Stimulated activated CD8-positive, alpha-beta memory T cell treated with anti-CD3 and anti-CD28 coated beads, Interleukin-7, amount 100 ng/mL, for 48 hours (primary cell): ENCODE results near the gene ZNF740.

Experiments
- DNase-seq, 2 donors: peaks; one replicate each; pipeline ENCODE4 v3.0.0-alpha.2; 2020; ENCODE audit warnings: low read depth in 1 of 2; ENCODE audit errors: extremely low read depth in 1 of 2

ZNF740 gene

GRCh38 chr12:53224897-53225634 is 44.5 kb downstream of the ZNF740 start:
- no peak for DNase-seq

DNA sequence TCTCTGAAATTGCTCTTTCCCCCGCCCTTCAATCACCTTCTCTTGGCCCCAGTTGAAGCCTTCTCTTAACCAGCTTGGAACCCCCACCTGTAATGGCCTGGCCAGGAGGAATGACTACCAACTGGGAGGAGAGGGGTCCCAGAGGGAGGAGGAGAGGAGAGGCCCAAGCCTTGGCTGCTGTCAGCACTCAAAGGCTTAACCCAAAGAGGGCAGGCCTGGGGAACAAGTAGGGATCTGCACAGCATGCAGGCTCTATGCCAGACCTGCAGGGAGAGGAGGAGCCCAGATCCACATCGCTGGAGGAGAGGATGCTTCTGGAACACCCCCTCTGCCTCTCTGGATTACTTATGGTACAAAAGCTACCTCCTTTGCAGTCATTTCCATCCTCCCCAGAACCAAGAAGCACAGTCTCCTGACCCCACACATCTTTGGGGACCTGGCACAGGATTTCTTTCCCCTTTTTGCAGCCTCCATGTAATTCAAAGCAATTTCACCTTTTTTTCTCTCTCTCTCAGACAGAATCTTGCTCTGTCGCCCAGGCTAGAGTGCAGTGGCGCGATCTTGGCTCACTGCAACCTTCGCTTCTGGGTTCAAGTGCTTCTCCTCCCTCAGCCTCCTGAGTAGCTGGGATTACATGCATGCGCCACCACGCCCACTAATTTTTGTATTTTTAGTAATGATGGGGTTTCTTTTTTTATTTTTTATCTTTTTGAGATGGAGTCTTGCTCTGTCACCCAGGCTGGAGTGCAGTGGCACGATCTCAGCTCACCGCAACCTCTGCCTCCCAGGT is 45.3 kb downstream of the ZNF740 start:
- no peak for DNase-seq

DNA sequence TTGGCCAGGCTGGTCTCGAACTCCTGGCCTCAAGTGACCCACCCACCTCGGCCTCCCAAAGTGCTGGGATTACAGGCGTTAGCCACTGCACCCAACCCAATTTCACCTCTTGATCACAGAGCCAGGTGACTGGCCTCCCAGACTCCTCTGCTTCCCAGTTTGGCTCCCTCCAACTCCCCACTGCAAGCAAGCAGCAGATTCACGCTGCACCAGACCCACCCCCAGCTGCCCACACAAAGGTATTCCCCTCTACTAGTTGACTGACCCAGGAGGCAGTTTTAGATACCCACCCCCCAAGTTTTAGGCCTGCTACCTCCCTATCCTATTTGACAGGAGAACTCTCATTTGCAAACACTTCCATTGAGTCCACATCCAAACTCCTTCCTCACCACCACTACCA is 46.3 kb downstream of the ZNF740 start:
- no peak for DNase-seq

DNA sequence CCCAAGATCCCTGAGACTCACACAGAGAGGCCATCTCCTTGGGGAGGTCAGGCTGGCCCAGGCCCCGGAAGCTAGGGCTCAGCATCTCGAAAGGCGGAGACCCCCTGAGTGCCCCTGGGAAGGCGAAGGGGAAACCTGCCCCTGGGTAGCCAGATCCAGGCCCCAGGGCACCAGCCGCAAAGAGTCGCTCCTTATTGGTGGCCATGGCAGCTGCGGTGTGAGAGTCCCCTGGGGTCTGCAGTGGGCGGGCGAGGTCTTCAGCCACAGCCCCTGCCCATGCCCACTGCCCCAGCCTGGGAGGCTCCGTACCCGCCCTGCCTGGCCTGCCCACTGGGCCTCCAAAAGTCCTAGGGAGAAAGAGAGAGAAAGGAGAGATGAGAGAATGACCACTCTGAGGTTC is 46.8 kb downstream of the ZNF740 start:
- no peak for DNase-seq

GRCh38 chr12:53227836-53228235 is 47.3 kb downstream of the ZNF740 start:
- no peak for DNase-seq

GRCh38 chr12:53229454-53229853 is 48.9 kb downstream of the ZNF740 start:
- DNase-seq: no peak

DNA sequence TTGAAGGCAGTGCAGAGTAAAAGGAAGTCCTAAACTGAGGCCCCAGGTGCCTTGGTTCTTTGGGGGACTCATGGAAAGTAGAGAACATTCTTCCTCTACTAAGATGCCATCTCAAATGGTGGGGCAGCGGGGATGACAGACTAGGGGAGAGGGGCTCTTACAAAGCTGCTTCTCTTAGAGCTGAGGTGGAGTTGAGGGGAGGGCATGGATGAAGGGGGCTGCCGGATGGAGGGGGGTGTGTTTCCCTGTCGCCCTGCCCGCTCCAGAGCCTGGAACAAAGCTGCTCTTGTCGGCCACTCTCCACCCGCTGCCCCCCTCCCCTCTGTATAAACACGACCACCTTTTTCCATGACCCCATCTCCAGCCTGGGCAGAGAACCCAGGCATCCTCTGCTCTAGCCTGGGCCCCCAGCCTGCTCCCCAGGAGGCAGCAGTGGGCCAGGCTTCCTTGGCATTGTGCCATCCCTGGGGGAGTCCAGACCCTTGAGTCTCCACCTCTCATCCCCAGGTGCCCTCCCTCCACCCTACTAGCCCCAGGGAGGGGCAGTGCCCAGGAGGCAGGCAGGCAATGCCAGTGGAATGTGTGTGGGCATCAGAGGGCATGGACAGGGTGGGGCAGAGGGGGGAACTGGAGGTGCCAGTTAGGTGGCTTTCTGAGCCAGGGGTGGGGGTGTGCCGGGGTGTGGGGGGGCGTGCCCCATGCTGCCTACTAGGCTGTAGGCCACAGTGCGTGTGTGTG is 49.8 kb downstream of the ZNF740 start:
- DNase-seq: no peak

DNA sequence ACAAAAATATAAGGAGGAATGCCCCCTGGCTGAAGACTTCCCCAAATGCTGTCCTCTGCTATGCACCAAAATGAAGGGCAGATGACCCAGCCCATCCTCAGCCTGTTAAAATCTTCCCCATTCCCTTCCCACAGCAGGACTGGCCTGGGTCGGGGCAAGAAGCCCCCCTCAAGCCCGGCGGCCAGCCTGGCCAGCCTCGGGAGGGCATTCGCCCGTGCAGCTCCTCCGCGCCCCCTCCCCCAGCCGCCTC is 51.1 kb downstream of the ZNF740 start:
- DNase-seq: no peak

GRCh38 chr12:53231921-53232645 is 51.6 kb downstream of the ZNF740 start, which contains the start of gene RARG:
RARG (minus strand) TSS chr12:53232209; CDS start chr12:53227545, 4,664 bp downstream.
- peak; percentile 52 to 59 for DNase-seq

GRCh38 chr12:53232646-53233461 is 52.3 kb downstream of the ZNF740 start:
- DNase-seq: no peak

- DNase-seq: no peak
Measured at GRCh38 chr12:53233671-53234121, 53.2 kb downstream of the ZNF740 start.

- DNase-seq: no peak
Measured at GRCh38 chr12:53234271-53234914, 53.9 kb downstream of the ZNF740 start.

GRCh38 chr12:53235164-53235563 is 54.6 kb downstream of the ZNF740 start:
- DNase-seq: no peak

DNA sequence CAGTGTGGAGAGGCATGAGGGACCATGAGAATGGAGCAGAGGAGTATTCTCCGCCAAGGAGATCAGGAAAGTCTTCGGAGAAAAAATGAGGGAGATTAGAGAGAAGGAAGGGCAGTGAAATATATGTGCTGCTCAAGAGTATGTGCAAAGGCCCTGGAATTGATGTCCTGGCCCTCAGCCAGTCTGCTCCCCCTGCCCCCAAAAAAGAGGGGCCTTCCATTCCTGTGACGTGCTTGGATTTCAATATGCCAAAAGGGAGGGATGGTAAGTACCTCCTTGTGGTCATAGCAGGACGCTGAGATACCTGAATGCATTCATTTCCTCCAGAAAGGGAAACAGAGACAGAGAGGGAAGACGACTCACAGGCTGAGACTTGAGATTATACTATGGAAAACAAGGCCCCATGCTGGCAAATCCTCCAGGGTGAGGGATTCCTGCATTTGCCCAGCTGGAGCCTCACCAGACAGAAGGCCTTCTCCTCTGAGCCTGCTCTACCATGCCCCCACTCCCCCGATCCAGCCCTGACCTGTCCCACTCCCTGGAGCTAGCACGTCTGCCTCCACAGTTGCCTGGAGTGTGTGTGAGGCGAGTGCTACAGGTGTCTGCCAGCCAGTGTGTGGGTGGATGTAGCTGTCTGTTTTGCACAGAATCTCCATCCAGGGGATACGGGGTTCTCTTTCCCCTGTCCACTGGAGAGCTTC is 55.4 kb downstream of the ZNF740 start:
- DNase-seq: no peak

DNA sequence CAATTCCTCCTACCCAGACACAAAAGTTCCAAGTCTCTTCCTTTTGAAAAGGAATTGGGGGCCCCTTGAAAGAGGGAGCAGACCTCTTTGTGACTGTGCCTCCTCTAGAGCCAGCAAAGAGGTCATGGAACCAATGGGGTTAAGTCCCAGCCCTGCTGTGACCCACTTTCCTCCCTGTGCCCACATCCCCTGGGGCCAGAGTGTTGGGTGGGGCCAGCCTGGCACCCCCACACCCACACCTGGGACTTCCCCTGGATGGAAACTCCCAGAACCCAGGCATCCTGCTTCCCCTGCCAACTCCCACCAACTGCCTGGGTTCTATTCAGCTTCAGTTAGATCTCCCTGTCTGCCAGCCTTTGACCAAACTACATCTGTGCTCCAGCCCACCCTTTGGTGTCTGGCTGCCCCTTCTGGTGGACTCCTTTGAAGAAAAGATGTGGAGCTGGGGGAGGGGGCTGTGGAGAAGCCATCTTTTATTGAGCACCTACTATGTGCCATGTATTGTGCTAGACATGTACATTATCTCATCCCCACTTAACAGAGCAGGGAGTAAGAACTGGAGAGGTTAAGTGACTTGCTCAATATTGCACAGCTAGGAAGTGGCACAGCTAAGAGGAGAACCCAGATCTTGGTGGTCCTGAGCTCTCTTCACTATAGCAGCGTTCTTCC is 56.1 kb downstream of the ZNF740 start:
- DNase-seq: no peak

DNA sequence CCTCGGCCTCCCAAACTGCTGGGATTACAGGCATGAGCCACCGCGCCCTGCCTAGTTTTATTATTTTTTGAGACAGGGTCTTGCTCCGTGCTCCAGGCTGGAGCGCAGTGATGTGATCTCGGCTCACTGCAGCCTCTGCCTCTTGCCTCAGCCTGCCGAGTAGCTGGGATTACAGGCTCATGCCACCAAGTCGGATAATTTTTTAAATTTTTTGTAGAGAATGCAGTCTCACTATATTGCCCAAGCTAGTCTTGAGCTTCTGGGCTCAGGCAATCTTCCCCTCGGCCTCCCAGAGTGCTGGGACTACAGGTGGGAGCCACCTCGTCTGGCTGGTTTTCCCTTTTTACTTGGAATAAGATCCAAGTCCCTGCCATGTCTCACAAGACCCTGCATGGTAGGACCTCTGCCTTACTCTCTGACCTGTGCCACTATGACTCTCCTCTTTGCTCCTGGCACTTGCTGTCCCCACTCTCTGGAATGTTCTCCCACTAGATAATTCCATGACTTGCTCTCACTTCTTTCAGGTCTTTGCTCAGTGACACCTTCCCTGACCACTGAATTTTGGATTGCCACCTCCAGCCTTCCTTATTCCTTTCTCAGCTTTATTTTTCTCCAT is 59.2 kb downstream of the ZNF740 start:
- DNase-seq: no peak

DNA sequence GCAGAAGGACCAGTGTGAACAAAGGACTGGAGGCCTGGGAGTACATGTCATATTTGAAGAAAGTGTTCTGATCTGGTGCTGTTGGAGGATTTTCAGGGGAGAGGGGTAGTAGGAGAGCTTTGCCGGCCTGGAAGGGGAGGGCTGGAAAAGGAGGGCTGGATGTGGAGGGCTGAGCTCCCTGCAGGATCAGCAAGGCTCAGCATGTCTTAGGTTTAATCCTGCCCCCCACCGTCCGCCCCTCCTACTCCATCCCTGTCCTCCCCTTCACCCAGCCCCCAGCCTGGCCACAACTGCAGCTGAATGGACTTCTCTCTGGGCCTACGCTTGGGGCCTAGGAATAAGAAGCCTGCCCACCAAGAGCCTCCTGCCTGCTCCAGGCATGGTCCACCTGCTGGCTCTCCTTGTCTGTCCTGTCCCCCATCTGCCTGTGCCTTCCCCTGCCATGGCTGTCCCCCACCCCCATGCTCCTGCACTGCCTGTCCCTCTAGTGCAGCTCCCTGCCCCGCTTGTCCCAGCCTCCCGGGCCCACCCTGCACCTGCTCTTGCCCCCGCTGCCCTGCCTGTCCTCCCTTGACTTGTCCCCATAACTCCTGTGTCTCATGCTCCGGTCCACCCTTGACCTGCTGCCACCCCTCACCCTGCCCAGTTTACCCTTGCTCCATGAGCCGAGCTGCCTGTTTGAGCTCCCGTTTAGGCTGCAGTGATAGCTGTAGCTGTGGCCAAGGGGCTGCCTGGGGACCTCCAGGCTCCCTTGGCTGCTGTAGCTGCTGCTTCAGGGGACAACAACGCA is 61.3 kb downstream of the ZNF740 start:
- DNase-seq: no peak
